DND-41 (cell line): ENCODE measurements around the gene KIF21A.
"Not testable (repeated sequence)": the region's sequence is repeated elsewhere in the genome, so short reads cannot be mapped to it uniquely, and the experiment has no call there.

Experiments
- ATAC-seq: fragments of 200-7000 bp; cut with Tn5 transposase; 3 replicates; pipeline ENCODE4 v1.9.1; 2021; ENCODE audit warnings: low read depth; ENCODE audit not compliant: insufficient read depth
- DNase-seq: peaks from one replicate; pipeline ENCODE4 v3.0.0-alpha.2; 2020
- H2AFZ ChIP-seq: 2 replicates; pipeline ENCODE4 v1.6.0; 2012; ENCODE audit warnings: low read depth, low read length
- H3K27ac ChIP-seq: 2 replicates; pipeline ENCODE4 v1.5.1; 2012; ENCODE audit warnings: low read length, inconsistent platforms
- H3K27me3 ChIP-seq: fragments of 200-600 bp; sonication (generic); 2 replicates; pipeline ENCODE4 v1.6.0; 2012; ENCODE audit warnings: low read length, mild to moderate bottlenecking, inconsistent platforms; ENCODE audit not compliant: insufficient read depth, poor library complexity
- H3K36me3 ChIP-seq: 2 replicates; pipeline ENCODE4 v1.5.1; 2012; ENCODE audit warnings: low read length, inconsistent platforms; ENCODE audit not compliant: insufficient read depth
- H3K4me1 ChIP-seq: 2 replicates; pipeline ENCODE4 v1.5.1; 2012; ENCODE audit warnings: mild to moderate bottlenecking, low read length; ENCODE audit not compliant: insufficient read depth
- H3K4me2 ChIP-seq: 2 replicates; pipeline ENCODE4 v1.6.0; 2012; ENCODE audit warnings: mild to moderate bottlenecking, moderate library complexity, low read length, inconsistent platforms; ENCODE audit not compliant: insufficient read depth
- H3K4me3 ChIP-seq, 2 experiments: fragments of 200-600 bp in 1 of 2; shearing (Covaris generic) in 1 of 2; 2 replicates each; pipeline ENCODE4 v1.5.1; 2012 to 2016; ENCODE audit warnings: inconsistent platforms in 2 of 2, low read length in 2 of 2, mild to moderate bottlenecking in 2 of 2, low read depth in 1 of 2, moderate library complexity in 1 of 2
- H3K79me2 ChIP-seq: 2 replicates; pipeline ENCODE4 v1.6.0; 2012; ENCODE audit warnings: low read length, inconsistent platforms; ENCODE audit not compliant: insufficient read depth
- H3K9ac ChIP-seq: 2 replicates; pipeline ENCODE4 v1.6.0; 2012; ENCODE audit warnings: low read depth, mild to moderate bottlenecking, inconsistent platforms, low read length, moderate library complexity
- H3K9me3 ChIP-seq: 2 replicates; pipeline ENCODE4 v1.5.1; 2012; ENCODE audit warnings: low read length, moderate library complexity, mild to moderate bottlenecking, inconsistent platforms; ENCODE audit not compliant: insufficient read depth, severe bottlenecking
- H4K20me1 ChIP-seq: 2 replicates; pipeline ENCODE4 v1.6.0; 2012; ENCODE audit warnings: low read length; ENCODE audit not compliant: insufficient read depth
- CTCF ChIP-seq: IDR thresholded peaks from 2 replicates; pipeline ENCODE4 v1.5.1; 2012; ENCODE audit warnings: borderline replicate concordance, low read length, moderate library complexity, mild to moderate bottlenecking; ENCODE audit not compliant: poor library complexity, severe bottlenecking; ENCODE audit errors: extremely low read depth
- EZH2 ChIP-seq: IDR thresholded peaks from 3 replicates; pipeline ENCODE4 v1.6.1; 2012; ENCODE audit warnings: borderline replicate concordance, low read depth, mild to moderate bottlenecking, moderate library complexity, low read length, inconsistent platforms; ENCODE audit not compliant: severe bottlenecking

The KIF21A gene

GRCh38 chr12:39296496-39296895, 146.4 kb downstream of the KIF21A start:
- TF ChIP-seq EZH2 (no peak), CTCF (no peak)
- no peaks in the 10 kb centered on the region for H3K27me3 ChIP-seq
- no peaks in the 10 kb centered on the region for H4K20me1 ChIP-seq

GRCh38 chr12:39295593-39295992, 147.3 kb downstream of the KIF21A start:
- H3K9me3 ChIP-seq, H3K79me2 ChIP-seq, H3K4me3 ChIP-seq, DNase-seq, ATAC-seq, H3K9ac ChIP-seq, H2AFZ ChIP-seq, H3K4me2 ChIP-seq, H3K27me3 ChIP-seq, H3K27ac ChIP-seq, H3K4me1 ChIP-seq, H4K20me1 ChIP-seq, H3K36me3 ChIP-seq: not testable (repeated sequence)

More at GRCh38 chr12:39296496-39296895, 146.4 kb downstream of the KIF21A start:
- no peak overlapping the region for H2AFZ ChIP-seq
- H3K9me3 ChIP-seq: no peaks in the 10 kb centered on the region
- ATAC-seq (no peak), DNase-seq (no peak)
- H3K36me3 ChIP-seq: no peaks in the 10 kb centered on the region
- no peak overlapping the region for H3K27ac ChIP-seq
- H3K4me1 ChIP-seq: no peaks in the 10 kb centered on the region
- H3K9ac ChIP-seq: no peak overlapping the region
- H3K4me3 ChIP-seq: no peak overlapping the region
- H3K79me2 ChIP-seq: no peaks in the 10 kb centered on the region
- no peak overlapping the region for H3K4me2 ChIP-seq

GRCh38 chr12:39294715-39295114, 148.2 kb downstream of the KIF21A start:
- no peak overlapping the region for H3K9ac ChIP-seq
- ATAC-seq: no peak
- H3K4me2 ChIP-seq: no peak overlapping the region
- no peak overlapping the region for H3K4me3 ChIP-seq
- H3K27ac ChIP-seq: no peak overlapping the region
- no peak for DNase-seq
- no peaks in the 10 kb centered on the region for H3K36me3 ChIP-seq
- H4K20me1 ChIP-seq: no peaks in the 10 kb centered on the region
- TF ChIP-seq EZH2: no peak
- no peak for TF ChIP-seq CTCF
- H2AFZ ChIP-seq: no peak overlapping the region
- H3K9me3 ChIP-seq: no peaks in the 10 kb centered on the region
- no peaks in the 10 kb centered on the region for H3K27me3 ChIP-seq
- no peaks in the 10 kb centered on the region for H3K79me2 ChIP-seq
- H3K4me1 ChIP-seq: no peaks in the 10 kb centered on the region

GRCh38 chr12:39292125-39292630, 150.7 kb downstream of the KIF21A start:
- Histone ChIP-seq H3K4me1 (no peaks in the 10 kb centered on the region), H3K79me2 (no peaks in the 10 kb centered on the region), H3K36me3 (no peaks in the 10 kb centered on the region), H3K4me3 (no peak overlapping the region), H3K27ac (no peak overlapping the region), H2AFZ (no peak overlapping the region), H3K27me3 (no peaks in the 10 kb centered on the region), H3K4me2 (no peak overlapping the region), H3K9me3 (no peaks in the 10 kb centered on the region), H4K20me1 (no peaks in the 10 kb centered on the region), H3K9ac (no peak overlapping the region)
- ATAC-seq: no peak
- no peak for DNase-seq
- no peak for TF ChIP-seq EZH2
- TF ChIP-seq CTCF: no peak
